GM19438 (cell line): Measurements from ENCODE around the gene GTPBP3.

Experiments
- ATAC-seq: cut with Tn5 transposase; IDR thresholded peaks from one replicate; pipeline ENCODE4 v1.9.1; 2021; ENCODE audit warnings: low read depth; ENCODE audit not compliant: unreplicated experiment

GTPBP3 gene

DNA sequence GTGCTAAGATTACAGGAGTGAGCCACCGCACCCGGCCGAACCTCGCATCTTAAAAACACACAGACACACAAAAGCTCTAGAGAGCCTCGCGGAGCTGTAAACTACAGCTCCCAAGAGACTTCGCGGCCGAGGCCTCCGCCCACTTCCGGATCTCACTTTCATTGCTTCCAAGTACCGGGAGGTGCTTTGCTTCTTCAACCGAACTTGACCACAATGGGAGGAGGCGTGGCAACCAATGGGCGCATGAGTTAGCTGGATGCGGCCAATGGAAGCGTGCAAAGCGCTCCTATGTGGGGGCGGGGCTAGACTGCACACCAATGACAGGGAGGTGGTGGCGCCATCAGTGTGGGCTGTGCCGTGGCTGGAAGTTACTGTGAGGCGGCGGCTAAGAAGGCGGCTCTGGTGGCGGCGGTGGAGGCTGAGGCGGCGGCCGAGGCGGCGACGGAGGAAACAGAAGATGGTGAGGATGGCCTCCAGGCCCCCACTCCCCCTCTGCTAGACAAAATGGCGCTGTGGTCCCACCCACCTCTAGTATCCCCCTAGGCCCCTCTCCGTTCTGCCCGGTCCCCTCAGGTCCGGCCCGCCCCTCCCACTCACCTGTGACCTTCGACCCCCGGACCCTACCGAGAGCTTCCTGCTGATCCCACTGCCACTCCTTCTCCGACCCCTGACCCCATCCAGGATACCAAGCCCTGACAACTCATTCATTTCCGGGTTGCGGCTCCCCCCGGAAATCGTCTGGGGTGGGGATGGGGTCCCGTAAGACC is 28.0 kb upstream of the GTPBP3 start, which contains the start of gene DDA1:
Gene DDA1, plus strand, starts transcription at position 366 of the 767 bp plus-strand sequence. Its CDS starts 92 bp downstream, at position 458.
- ATAC-seq = peak; percentile 52

- no peak for ATAC-seq
These were observed 27.3 kb upstream of the GTPBP3 start for GRCh38 chr19:17309965-17310461.

DNA sequence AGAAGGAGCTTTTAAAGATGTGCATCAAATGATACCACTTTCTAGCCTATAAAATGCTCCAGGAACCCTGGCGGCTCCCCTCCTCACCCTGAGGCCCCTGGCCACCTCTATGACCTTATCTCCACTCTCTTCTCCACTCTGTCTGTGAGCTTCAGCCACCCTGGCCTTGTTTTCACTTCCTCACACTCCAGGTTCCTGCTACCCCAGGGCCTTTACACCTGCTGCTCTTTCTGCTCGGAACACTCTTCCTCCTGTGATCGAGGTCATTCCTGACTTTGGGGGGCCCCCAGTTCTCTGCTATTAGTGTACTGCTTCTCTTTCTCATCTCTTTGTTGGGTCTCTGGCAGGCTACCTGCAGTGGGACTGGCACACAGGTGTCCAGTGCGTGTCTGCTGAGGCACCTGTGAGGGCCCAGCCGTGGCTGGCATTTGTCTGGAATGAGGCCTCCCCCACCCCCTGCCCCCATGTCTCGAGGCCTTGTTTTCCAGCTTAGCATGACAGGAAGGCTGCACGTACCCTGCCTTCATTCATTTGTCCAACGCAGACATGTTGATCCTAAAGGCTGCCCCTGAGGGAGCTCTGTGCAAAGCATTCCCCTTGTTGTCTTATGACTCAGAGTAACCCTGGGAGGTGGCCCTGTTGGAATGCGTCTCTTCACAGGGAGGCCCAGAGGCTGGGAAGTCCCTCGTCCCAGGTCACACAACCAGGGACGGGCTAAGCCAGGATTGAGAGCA is 25.7 kb upstream of the GTPBP3 start:
- no peak for ATAC-seq

GRCh38 chr19:17312189-17313113 is 24.9 kb upstream of the GTPBP3 start:
- ATAC-seq = no peak

- ATAC-seq = no peak
These were observed 23.3 kb upstream of the GTPBP3 start for GRCh38 chr19:17314007-17314593.

GRCh38 chr19:17318966-17319365 is 18.4 kb upstream of the GTPBP3 start:
- ATAC-seq = no peak

- ATAC-seq = no peak
These were observed 17.7 kb upstream of the GTPBP3 start for GRCh38 chr19:17319473-17320238.

DNA sequence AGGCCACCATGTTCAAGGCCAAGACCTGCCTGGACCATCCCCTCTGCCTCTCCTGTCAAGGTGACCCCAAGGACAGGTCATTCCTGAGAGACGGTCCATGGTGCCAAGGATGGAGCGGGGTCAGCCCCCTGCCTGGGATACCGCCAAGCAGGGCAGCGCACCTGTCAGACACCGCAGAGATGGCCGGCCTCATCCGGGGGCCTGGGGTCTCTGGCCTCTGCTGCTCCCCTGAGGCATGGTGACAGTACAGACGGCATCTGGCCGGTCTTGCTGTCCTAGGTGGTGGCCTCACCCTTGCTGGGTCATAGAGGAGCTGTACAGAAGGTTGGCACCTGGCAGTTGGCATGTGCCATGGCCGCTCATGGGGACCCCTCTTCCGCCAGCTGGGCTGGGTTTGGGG is 16.9 kb upstream of the GTPBP3 start:
- no peak for ATAC-seq

DNA sequence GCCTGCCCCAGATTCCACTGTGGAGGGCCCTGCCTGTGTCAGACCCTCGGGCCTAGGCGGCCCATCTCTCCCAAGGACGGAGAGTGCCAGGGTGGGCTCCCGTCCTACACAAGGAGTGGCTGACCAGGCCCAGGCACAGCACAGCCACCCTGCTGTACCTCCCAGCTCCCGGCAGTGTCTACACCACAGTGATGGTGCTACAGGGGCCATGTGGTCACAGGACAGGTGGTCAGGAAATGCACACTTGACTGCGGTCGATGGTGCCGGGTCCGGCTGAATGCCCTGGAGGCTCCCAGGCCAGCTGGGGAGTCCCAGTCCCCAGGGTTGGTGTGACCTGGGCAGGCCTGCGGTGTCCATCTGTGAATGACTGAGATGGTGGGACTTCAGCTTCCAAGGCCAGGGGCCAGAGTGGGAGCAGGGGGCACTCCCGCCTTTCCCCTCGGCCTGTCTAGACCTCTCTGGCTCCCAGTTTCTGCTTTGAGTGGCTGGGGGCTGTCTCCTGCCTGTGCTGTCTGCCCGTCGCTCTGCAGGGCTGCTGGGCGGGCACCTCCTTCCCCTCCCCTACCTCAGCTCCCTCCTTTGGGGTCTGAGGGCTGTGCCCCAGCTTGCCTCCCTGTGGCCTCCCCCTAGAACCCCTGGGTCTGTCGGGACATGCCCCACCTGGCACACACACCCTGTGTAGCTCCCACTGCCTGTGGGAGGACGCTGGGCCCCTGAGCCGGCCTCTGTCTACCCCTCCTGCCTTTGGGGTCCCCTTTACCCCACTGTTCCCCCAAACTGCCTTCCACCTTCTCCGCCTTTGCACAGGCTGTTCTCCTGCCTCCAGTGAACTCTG is 15.5 kb upstream of the GTPBP3 start:
- ATAC-seq = no peak

- no peak for ATAC-seq
These were observed 14.5 kb upstream of the GTPBP3 start for GRCh38 chr19:17322854-17323253.

DNA sequence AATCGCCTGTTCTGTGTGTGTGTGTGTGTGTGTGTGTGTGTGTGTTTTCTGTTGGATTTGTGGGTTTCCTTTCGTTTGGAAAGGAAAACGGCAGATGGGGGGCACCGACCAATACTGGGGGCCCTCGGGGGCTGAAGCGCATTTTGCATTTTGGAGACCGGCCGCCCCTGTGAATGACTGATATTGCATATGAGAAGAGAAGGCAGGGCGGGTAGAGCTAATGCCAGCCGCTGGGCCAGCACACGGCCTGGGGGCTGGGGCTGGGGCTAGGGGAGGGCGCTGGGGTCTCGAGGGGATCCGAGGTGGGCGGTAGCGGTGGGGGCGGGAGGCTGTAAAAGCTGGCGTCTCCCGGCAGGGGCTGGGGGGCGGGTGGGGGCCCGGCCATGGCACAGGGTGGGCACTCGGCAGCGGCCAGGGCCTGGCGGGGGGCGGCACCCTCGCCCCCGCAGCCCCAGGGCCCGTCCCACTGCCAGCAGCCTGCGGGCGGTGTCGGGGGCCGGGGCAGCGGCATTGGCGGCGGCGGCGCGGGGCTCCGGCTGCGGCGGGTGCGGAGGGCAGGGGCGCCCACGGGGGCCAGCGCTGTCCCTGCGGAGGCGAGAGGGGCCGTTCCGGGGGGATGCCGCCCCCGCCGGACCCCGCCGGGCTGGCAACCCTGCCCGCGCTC is 13.9 kb upstream of the GTPBP3 start:
- ATAC-seq = no peak

GRCh38 chr19:17323964-17324332 is 13.4 kb upstream of the GTPBP3 start:
- no peak for ATAC-seq

DNA sequence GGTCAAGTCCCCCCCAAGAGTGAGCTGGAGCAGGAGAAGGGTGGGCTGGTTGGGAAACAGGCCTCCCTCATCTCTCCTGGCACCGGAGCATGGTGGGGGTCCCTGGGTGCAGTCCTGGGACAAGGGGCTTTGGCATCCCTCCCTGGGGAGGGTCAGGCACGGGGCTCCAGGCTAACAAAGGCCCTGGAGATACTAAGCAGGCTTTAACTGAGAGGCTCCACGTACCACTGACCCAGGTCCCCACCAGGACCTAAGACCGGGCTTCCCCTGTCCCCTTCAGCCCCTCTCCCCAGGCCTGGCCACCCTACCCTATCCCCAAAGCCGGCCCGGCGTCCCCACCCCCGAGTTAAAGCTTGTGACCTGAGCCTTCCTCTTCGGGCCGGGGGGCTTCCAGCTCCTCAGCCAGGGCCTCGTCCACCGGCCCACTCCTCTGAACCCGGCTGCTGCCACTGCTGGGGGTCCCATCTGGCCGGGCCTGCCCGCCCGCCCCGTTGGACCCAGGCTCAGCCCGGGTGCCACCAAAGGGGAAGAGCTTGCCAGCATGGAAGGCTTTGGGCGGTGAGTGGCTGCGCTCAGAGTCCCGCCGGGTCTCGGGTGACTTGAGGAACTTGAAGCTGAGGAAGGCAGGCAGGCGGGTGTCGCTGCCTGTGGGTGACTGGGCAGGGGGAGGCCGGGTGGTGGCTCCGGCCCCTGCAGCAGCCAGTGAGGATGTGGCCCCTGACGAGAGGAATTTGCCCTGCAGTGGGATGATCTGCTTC is 12.8 kb upstream of the GTPBP3 start:
- no peak for ATAC-seq

DNA sequence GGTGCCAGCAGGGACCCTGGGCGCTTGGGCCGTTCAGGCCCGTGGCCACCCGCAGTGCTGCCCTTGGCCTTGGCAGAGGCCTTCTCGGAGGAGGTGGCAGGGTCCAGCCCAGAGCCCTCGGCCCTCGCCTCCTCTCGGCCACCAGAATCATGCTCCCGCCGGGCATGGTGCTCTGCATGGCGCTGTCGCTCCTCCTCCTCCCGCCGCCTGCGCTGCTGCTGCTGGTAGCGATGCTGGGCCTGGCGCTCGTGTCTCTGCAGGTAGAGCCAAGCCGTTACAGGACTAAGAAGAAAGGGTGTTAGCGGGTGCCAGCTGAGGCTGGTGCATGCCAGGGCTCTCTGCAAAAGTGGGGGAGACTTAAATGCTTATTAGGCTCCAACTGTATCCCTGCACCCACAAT is 12.2 kb upstream of the GTPBP3 start:
- no peak for ATAC-seq

GRCh38 chr19:17325881-17326594 is 11.3 kb upstream of the GTPBP3 start:
- ATAC-seq = no peak

- no peak for ATAC-seq
These were observed 10.8 kb upstream of the GTPBP3 start for GRCh38 chr19:17326595-17326966.

DNA sequence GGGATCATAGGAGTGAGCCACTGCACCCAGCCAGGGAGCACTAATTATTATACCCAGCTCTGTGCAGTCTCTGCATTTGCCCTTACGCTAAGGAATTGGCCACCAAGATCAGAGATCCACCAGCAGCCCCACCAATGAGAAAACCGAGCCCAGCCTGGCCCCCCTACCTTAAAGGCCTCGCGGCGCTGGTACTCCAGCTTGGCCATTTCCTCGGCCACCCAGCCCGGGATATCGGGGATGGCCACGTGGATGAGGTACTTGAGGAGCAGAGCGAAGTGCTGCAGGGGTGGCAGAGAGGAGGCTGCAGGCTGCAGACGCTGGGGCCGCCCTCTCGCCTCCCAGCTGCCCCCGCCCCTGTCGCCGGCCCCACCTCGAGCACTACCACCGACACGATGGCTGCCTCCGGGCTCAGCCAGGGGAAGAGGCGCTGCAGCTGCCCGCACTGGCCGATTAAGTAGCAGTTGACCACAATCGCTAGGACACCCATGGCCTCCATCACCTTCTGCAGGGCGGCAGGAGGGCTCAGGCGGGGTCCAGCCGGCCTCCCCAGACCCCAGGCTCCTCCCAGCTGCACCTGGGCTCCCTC is 10.2 kb upstream of the GTPBP3 start:
- no peak for ATAC-seq
